ENCODE measurements around the gene PLSCR3.

PLSCR3 gene

DNA sequence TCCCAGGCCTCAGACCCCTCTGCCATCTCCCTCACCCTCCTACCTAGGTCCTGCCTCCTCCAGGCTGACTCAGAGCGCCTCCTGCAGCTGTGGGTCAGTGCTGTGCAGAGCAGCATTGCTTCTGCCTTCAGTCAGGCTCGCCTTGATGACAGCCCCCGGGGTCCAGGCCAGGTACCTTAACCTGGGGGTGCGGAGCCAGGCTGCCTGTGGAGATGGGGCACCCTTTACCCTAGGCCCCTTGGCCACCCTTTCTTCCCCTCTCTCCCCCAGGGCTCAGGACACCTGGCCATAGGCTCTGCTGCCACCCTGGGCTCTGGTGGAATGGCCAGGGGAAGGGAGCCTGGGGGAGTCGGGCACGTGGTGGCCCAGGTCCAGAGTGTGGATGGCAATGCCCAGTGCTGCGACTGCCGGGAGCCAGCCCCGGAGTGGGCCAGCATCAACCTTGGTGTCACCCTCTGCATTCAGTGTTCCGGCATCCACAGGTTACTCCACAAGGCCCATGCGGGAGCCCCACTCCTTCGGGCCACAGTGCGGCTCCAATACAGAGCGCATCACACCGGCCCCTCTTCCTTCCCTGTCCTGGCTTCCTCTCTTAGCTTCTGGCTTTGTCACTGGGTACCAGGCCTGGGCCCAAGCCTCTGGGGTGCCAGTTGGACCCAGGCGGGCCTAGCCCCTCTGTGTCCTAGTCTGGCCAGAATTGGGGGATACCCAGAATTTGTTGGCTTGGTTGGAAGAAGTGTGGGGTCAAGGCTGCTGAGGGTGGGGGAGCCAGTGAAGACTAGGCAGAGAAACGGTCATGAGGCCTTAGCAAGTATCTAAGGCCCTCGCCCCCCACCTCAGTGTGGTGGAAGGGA, 47.3 kb downstream of the PLSCR3 start:
- DNase-seq: no peak

DNA sequence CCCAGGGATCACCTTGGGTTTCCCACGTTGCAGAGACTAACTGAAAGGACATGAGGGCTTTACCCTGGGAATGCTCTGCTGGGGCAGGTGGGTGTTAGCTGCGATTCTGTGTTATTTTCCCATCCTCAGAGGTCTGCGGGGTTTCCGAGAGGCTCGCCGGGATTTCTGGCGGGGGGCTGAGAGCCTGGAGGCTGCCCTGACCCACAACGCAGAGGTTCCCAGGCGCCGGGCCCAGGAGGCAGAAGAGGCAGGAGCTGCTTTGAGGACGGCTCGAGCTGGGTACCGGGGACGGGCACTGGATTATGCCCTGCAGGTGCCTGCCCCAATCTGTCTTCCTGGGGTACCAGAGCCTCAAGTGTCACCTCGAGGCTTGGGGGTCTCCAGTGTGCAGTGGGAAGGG, 51.1 kb downstream of the PLSCR3 start:
- DNase-seq: no peak

DNA sequence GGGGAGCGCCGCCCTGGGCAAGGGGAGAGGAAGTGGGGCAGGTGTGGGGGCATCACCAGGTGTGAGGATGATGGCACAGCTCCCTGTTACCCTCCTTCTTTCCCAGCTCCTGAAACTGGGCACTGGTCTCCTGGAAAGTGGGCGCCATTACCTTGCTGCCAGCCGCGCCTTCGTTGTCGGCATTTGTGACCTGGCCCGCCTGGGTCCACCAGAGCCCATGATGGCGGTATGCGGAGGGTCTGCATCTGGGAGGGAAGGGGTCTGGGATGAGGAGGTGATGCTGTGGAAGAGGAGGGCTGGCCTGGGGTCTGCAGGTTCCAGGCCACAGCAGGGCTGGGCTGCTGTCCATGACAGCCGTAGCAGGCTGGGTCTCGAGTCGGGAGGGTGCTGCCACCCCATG, 52.5 kb downstream of the PLSCR3 start:
- no peak for DNase-seq

DNA sequence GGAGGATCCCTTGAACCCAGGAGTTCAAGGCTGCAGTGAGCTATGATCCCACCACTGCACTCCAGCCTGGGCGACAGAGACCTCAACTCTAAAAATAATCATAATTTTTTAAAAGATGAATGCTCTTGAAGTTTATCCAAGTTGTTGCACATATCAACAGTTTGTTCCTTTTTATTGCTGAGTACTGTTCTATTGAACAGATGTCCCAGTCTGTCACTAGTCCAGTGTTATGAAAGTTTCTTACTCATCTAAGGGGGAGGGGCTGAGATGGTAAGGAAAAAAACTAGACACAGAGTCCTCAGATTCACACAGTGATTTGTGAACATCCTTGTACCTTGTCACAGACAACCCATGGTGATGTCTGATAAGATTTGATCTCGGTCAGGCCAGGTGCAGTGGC, 54.1 kb downstream of the PLSCR3 start:
- DNase-seq: no peak

Data from SIG-M5 (cell line).